Gastroesophageal sphincter (tissue), 3 donors: ENCODE measurements around the gene IKZF1.

Experiments used
- POLR2A ChIP-seq, 2 donors: fragments of 450-650 bp; IDR thresholded peaks; one replicate each; pipeline ENCODE4 v1.6.1; 2017; ENCODE audit warnings: antibody characterized with exemption in 2 of 2, mild to moderate bottlenecking in 2 of 2, moderate library complexity in 1 of 2
- TF ChIP-seq, protein P1 (sequence below), 4 experiments: fragments of 200-600 bp in 2 of 4; fragments of 450-650 bp in 2 of 4; sonication (generic) in 1 of 4; IDR thresholded peaks; one replicate each; pipeline ENCODE4 v1.5.1; 2017 to 2019; ENCODE audit warnings: antibody characterized with exemption in 4 of 4, mild to moderate bottlenecking in 2 of 4, moderate library complexity in 2 of 4

DNA sequence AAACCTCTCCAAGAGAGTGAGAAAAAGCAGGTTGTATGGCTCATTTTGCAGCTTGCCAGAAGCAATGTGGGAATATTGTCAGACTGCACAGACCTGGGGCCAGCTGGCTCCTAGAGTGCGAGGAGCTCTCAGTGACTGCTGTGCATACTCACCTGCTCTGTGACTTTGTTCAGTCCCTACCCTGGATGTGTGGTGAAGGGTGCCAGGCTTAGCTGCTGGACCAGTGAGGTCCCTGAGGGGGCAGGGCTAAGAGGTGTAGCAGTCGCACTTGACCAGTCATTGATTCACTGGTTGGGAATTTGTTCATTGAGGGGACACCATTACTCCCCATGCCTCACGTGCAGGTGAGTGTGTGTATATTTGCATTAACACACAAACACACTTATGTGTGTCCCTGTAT, 60.1 kb downstream of the IKZF1 start:
- TF ChIP-seq, protein P1, sequence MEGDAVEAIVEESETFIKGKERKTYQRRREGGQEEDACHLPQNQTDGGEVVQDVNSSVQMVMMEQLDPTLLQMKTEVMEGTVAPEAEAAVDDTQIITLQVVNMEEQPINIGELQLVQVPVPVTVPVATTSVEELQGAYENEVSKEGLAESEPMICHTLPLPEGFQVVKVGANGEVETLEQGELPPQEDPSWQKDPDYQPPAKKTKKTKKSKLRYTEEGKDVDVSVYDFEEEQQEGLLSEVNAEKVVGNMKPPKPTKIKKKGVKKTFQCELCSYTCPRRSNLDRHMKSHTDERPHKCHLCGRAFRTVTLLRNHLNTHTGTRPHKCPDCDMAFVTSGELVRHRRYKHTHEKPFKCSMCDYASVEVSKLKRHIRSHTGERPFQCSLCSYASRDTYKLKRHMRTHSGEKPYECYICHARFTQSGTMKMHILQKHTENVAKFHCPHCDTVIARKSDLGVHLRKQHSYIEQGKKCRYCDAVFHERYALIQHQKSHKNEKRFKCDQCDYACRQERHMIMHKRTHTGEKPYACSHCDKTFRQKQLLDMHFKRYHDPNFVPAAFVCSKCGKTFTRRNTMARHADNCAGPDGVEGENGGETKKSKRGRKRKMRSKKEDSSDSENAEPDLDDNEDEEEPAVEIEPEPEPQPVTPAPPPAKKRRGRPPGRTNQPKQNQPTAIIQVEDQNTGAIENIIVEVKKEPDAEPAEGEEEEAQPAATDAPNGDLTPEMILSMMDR (IDR thresholded peaks at IDR 0.05), result no peak
- no peak for TF ChIP-seq POLR2A (IDR thresholded peaks at IDR 0.05)
